HT-29 (cell line): Measurements from ENCODE around the gene MRPS35. TPM values are rescaled to one million over a fixed set of nuclear protein-coding genes. Genes with fewer than 3 reads are reported as not detected.

Experiments
- DNase-seq: peaks from one replicate; pipeline ENCODE4 v3.0.0-alpha.2; 2015; ENCODE audit warnings: low spot score
- total RNA-seq: library from RNA; depleted of rRNA; stranded (reverse); fragments of >200 nt; shearing (Covaris generic); gene quantifications from 2 replicates; pipeline ENCODE4 v1.2.3, GENCODE V29; 2014

The MRPS35 gene
- total RNA-seq, 1 experiment from 2014 or later, result 61.5 TPM

DNA sequence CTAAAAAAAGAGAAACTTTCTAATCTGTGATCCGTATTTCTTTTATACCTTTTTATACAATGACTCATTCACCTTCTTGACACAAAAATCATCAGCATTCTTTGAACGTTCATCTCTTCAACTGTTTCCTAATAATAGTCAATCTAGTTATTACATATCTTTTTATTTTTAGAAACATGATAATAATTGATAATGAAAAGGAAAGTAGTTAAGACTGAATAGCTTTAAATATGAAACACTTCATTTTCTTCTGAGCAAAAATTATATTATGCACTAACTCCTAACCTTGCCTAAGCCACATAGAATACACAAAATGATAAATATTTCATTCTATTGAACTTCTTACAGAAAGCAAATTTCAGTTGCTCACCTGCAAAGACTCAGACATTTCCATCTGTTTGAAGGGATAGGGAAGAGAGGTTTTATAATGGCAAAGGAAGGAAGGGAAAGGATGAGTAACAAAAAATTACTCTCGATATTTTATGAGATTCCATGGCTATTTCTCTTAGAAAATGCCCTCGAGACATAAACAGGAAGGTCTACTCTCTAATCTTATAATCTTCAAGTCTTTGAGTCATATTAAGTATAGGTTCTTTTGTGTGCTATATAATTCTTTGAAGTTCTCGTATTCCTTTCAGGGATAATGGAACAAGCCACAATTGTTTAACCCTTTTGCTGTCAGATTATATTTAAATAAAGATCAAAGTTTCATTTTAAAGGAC lies 61.9 kb downstream of the MRPS35 start:
- no peak for DNase-seq

DNA sequence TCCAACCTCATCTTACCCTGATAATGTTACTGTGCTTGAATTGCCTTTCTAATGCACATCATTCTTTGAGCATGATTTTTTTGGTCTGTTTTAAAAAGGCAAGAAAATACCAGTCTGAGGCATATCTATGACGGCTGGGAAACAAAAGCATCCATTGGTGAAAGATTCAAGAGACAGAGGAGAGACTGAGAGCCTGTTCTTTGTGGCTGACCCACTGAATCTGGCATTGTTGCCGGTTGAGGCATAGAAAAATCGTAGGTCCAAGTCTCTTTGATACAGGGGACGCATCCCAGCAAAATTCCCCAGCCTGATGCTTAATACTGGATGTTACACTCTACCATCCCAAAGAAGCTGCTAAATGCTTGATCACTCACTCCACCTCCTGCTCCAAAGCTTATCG lies 66.5 kb downstream of the MRPS35 start:
- no peak for DNase-seq

- no peak for DNase-seq
Measured at GRCh38 chr12:27778206-27778605, 67.6 kb downstream of the MRPS35 start.

- DNase-seq, result peak; percentile 34
Measured at GRCh38 chr12:27779416-27779919, 68.8 kb downstream of the MRPS35 start.

DNA sequence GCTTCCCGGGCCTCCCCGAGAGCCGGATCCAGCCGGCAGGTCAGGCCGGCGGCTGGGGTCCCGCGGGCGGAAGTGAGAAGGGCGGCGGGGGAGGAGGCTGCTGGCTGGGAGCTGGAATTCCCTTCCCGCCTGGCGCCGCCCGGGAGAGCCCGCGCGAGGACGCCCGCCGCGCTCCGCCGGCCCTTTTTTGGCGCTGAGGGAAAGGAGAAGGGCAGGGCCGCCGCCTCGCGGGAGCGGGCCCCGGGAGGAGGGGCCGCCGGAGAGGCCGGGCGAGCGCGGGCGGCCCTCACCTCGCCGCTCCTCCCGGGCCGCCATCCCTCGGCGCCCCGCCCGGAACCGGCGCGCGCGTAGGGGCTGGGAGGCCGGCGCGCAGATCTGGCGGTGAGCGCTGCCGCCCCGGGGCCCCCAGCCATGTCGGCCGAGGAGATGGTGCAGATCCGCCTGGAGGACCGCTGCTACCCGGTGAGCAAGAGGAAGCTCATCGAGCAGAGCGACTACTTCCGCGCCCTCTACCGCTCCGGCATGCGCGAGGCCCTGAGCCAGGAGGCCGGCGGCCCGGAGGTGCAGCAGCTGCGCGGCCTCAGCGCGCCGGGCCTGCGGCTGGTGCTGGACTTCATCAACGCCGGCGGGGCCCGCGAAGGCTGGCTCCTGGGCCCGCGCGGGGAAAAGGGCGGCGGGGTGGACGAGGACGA lies 69.4 kb downstream of the MRPS35 start, which contains the start of the genes KLHL42 and MANSC4:
Gene KLHL42, plus strand, starts transcription at position 314 of the 692 bp plus-strand sequence. Its CDS starts 98 bp downstream, at position 412.
Gene MANSC4, minus strand, starts transcription at position 317 of the 692 bp plus-strand sequence. CDS start 8,960 bp downstream, outside the sequence.
- DNase-seq, result peak; percentile 76

GRCh38 chr12:27780612-27781408 lies 70.2 kb downstream of the MRPS35 start:
- DNase-seq, result peak; percentile 70

GRCh38 chr12:27781680-27782079 lies 71.0 kb downstream of the MRPS35 start:
- no peak for DNase-seq

DNA sequence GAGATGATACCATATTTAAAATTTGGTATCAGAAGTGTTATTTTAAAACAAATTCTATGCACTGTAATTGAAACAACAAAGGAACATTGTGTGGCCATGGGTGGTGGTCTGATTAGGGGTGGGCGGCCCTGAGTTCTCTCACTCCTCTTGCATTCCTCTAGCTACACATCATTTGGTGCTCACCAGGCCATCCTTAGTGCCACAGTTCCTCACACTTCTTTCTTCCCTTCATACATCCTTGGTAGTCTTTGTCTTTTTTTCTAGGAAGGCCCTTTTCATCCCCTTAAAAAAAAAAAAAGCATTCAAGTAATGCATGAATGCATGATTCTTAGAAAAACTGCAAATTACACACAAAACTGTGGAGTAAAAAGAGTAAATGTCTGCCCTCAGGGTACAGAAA lies 71.8 kb downstream of the MRPS35 start:
- DNase-seq, result no peak

DNA sequence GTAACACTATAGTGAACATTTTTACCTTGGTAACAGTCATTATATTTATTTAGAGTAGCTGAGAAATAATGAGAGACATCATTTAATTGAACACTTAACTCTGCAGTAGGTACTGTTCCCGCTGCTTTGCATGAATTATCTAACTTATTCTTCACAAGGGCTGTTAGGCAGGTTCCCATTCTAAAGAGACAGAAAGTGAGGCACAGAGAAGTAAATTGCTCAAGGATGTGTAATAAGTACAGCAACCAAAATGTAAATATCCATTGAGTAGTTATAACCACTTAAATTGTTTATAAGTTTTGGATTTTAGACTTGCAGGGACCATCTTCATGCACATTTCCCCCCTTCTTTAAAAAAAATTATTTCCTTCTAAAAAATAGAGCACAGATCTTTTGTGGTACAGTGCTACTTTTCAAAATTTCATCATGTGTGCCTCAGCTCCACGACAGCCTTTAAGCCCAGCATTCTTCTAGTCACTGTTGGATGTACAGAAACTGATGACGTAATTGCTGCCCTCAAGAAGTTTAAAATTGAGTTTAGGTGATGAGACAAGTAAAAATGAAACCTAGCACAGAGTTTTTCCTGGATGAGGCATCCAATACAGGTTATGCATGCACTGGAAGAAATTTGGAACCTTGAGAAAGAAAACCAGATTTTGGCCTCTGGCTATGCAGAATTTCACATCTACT lies 75.4 kb downstream of the MRPS35 start:
- DNase-seq, result no peak

DNA sequence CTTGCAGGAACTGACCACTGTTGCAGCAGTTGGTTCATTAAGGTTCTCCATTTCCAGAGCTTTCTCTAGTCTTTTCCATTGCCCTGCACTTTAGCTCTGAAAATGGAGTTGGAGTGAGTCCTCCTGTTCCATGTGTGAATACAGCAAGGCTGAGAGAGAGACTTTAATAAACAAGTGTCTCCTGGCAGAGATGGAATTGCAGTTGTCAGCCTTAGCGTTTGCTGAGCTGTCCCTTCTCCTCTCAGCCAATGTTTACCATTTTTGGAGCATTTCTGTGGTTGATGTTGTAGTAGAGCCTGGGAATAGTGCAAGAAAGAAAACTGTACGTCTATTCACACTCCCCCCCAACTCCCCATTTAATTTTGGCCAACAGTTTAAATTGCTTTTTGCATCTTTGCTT lies 76.9 kb downstream of the MRPS35 start:
- no peak for DNase-seq

DNA sequence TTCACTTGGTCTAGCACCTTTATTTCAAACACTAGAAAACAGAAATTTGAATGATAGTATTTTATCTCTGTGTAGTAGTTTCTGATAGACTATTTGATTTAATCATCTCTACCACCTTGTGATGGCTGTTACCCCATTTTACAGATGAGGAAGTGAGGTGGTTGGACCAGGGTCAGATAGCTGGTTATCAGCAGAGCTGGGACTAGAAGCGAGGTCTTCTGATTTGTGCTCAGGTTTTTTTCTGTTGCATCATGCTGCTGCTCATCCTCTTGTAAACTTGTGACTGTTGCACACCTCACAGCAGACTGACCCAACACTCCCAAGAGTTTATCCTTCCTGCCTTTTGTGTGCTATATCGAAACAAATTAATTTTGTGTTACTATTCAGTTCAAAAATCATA lies 79.5 kb downstream of the MRPS35 start:
- DNase-seq, result no peak

DNA sequence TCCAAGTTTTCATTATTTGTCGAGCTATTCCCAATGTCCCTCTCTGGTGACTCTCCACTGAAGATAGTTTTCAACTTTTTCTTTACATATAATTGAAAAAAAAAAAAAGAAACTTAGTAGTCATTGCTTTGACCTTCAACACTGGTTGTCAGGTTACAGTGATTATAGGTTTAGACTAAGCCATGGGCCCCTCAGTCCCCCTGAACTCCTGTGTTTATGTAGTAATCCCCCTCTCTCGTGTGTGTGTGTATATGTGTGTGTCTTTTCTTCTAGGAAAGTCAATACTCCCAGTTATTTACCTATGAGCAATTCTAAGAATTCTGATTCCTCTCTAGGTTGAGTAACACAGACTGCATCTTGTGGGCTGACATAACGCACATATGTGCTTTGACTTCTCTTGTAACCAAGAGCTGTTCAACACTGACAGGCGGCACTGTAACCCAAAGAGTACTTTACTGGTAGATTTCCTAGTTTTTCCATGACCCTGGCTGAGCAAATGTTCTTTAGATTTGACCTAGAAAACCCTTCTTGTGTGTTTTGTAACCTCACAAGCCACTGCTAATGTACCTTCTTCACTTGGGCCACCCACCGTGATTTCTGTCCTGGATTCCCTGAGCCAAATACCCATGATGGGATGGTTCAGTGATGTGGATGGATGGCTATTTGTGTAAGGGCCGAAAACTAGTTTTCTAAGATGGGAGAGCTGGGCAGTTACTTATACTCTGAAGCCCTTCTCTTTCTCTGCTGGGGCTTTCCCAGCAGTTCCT lies 84.4 kb downstream of the MRPS35 start:
- DNase-seq, result no peak

GRCh38 chr12:27796128-27796527 lies 85.5 kb downstream of the MRPS35 start:
- DNase-seq, result no peak

GRCh38 chr12:27797301-27798025 lies 86.8 kb downstream of the MRPS35 start:
- DNase-seq, result no peak

GRCh38 chr12:27800819-27801218 lies 90.2 kb downstream of the MRPS35 start:
- DNase-seq, result no peak

DNA sequence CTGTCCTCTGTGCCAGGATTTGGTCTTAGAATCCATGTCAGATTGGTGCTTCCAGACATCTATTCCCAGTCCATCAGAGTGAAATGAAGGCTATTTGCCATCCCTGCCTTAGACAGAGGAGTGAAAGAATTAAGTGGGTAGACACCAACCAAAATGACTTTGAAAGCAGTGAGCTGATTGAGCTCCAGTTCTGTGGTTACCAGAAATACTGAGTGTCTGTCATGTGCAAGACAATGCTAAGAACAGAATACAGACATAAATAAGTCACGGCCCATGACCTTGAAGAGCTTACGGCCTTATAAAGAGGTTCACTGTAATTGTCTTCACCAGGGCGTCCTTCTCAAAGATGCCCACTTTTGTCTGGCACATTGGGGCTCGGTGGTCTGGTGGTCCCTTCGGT lies 91.0 kb downstream of the MRPS35 start:
- no peak for DNase-seq

DNA sequence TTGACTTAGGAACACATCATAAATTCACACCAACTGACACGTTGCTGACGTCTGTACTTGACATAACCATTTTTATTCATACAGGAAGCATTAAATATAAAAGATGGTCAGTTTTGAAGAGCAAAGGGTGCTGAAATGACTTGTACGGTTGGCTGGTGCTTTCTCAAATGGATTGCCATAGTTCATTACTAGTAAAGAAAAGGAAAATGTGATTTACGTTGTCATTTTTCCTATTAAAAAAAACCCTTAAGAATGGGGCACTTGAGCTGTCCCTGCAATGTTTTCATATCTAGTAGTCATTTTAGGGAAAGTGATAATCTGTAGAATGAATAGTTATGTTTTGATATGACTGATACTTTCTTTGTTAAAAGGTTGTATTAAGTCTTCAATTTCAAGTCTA lies 91.9 kb downstream of the MRPS35 start:
- DNase-seq, result no peak

GRCh38 chr12:27802936-27803335 lies 92.3 kb downstream of the MRPS35 start:
- DNase-seq, result no peak

- DNase-seq, result no peak
Measured at GRCh38 chr12:27805238-27805637, 94.6 kb downstream of the MRPS35 start.
